ENCODE data around the gene NFASC.

NFASC gene

GRCh38 chr1:205037539-205037938 is 166.9 kb downstream of the NFASC start:
- CTCF ChIA-PET = interaction anchor here (0.6 to 5.4 kb wide), 3 partner anchors 19 to 262 kb away, joined by 4 to 26 read pairs (median 5); no protein-coding TSS in a partner anchor
- Histone ChIP-seq H3K9me3 (ENCODE audit: control extremely low read depth in 1 of 5, control insufficient read depth in 4 of 5, insufficient read depth in 2 of 5, low read depth in 1 of 5, low read length in 4 of 5) (no peaks in the 10 kb centered on the region), H3K4me3 (ENCODE audit: control insufficient read depth in 1 of 7, extremely low read depth in 1 of 7, insufficient read depth in 4 of 7, low read depth in 2 of 7, low read length in 6 of 7) (no peak overlapping the region), H3K27ac (ENCODE audit: insufficient read depth in 1 of 2, low read depth in 1 of 2, low read length in 2 of 2, poor library complexity in 1 of 2, severe bottlenecking in 2 of 2) (no peak overlapping the region), H3K27me3 (replicated peaks in 2 of 5; ENCODE audit: control insufficient read depth in 4 of 5, insufficient read depth in 5 of 5, low read length in 4 of 5) (peaks cover 2 to 25% (median 20%) of the 10 kb centered on the region in 5 experiments), H3K36me3 (ENCODE audit: control insufficient read depth in 4 of 4, insufficient read depth in 4 of 4, low read length in 3 of 4) (no peaks in the 10 kb centered on the region), H3K4me1 (ENCODE audit: control extremely low read depth in 1 of 4, control insufficient read depth in 4 of 4, insufficient read depth in 4 of 4, low read length in 3 of 4) (peaks cover 0 to under 1% (median 0%) of the 10 kb centered on the region in 4 experiments)
- no peak for DNase-seq
- POLR2A ChIA-PET = no interaction called here
- 100% methylated on average over 6 of the region's 9 CpGs for WGBS (ENCODE audit: insufficient coverage)

DNA sequence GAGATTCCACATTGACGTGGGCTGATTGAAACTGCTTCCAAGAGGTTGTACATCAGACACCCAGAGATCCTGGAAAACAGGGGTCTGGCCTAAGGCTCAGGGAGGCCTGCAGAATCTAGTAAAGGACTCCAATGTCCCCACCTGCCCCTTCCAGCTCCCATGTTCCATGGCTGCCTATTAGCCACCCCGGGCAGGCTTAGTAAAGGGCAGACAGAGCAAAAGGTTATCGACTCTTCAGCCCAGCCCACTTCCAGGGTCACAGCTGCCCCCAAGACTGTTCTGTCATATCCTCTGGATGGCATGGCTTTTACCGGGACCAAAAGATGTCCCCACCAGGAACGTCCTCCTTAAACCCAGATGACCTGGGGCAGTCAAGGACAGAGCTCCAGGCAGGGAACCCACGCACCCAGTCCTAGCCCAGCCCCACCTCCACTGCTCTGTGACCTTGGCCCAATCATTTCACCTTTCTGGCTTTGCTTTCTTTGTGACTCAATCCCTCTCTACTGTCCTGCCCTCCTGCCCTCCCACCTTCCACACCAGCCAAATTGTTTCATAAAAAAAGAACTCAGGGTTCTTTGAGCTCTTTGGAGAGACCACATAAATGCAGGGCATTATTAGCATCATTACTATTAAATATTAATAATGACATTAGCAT is 167.6 kb downstream of the NFASC start:
- DNase-seq = no peak
- Histone ChIP-seq H3K4me3 (ENCODE audit: control insufficient read depth in 1 of 7, extremely low read depth in 1 of 7, insufficient read depth in 4 of 7, low read depth in 2 of 7, low read length in 6 of 7) (no peak overlapping the region), H3K36me3 (ENCODE audit: control insufficient read depth in 4 of 4, insufficient read depth in 4 of 4, low read length in 3 of 4) (no peaks in the 10 kb centered on the region), H3K9me3 (ENCODE audit: control extremely low read depth in 1 of 5, control insufficient read depth in 4 of 5, insufficient read depth in 2 of 5, low read depth in 1 of 5, low read length in 4 of 5) (no peaks in the 10 kb centered on the region), H3K4me1 (ENCODE audit: control extremely low read depth in 1 of 4, control insufficient read depth in 4 of 4, insufficient read depth in 4 of 4, low read length in 3 of 4) (peaks cover 0 to 7% (median 2%) of the 10 kb centered on the region in 4 experiments), H3K27ac (ENCODE audit: insufficient read depth in 1 of 2, low read depth in 1 of 2, low read length in 2 of 2, poor library complexity in 1 of 2, severe bottlenecking in 2 of 2) (no peak overlapping the region), H3K27me3 (replicated peaks in 2 of 5; ENCODE audit: control insufficient read depth in 4 of 5, insufficient read depth in 5 of 5, low read length in 4 of 5) (peaks cover 2 to 31% (median 22%) of the 10 kb centered on the region in 5 experiments)
- ChIA-PET POLR2A (interaction anchor here (0.6 kb wide), 1 partner anchor 443 kb away, joined by 3 read pairs; no protein-coding TSS in a partner anchor), CTCF (interaction anchor here (0.7 to 5.4 kb wide), 2 partner anchors 24 to 47 kb away, joined by 3 to 26 read pairs; no protein-coding TSS in a partner anchor)
- WGBS (ENCODE audit: insufficient coverage) = 96% methylated on average over 6 of the region's 6 CpGs

DNA sequence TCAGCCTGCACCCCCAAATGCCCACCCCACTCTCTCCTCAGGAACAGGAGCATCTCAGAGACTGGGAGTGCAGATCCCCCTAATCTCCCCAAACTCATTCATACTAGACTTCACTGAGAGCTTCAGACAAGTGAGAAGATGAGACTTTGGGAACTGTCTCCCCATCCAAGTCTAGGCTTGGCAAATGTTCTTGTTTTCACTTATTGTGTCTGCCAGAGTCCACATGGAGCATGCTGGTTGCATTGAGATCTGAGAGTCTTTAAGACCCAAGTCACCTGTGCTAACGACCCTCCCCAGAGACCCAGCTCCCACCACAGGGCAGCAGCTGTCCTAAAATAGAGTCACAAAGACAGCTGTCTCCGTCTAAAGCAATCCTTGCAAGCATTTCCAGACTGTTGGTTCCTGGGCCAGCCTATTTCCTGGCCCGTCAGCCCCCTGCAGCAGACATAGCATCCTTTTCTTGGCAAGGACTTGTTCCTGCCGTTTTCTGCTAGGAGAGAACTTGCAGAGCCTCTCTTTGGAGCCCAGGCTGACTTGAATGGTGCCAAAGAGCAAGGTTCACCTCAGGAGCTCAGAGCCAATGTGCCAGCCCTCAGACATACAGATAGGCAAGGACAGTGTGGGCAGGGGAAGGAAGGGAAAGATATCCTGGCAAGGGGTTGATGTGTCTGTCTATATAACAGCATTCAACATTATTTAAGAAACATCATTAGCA is 170.5 kb downstream of the NFASC start:
- Histone ChIP-seq H3K4me3 (ENCODE audit: control insufficient read depth in 1 of 7, extremely low read depth in 1 of 7, insufficient read depth in 4 of 7, low read depth in 2 of 7, low read length in 6 of 7) (no peak overlapping the region), H3K9me3 (ENCODE audit: control extremely low read depth in 1 of 5, control insufficient read depth in 4 of 5, insufficient read depth in 2 of 5, low read depth in 1 of 5, low read length in 4 of 5) (no peaks in the 10 kb centered on the region), H3K4me1 (ENCODE audit: control extremely low read depth in 1 of 4, control insufficient read depth in 4 of 4, insufficient read depth in 4 of 4, low read length in 3 of 4) (peaks cover 0 to 8% (median 3%) of the 10 kb centered on the region in 4 experiments), H3K27me3 (replicated peaks in 2 of 5; ENCODE audit: control insufficient read depth in 4 of 5, insufficient read depth in 5 of 5, low read length in 4 of 5) (peaks cover 2 to 60% (median 25%) of the 10 kb centered on the region in 5 experiments), H3K36me3 (ENCODE audit: control insufficient read depth in 4 of 4, insufficient read depth in 4 of 4, low read length in 3 of 4) (no peaks in the 10 kb centered on the region), H3K27ac (ENCODE audit: insufficient read depth in 1 of 2, low read depth in 1 of 2, low read length in 2 of 2, poor library complexity in 1 of 2, severe bottlenecking in 2 of 2) (no peak overlapping the region)
- DNase-seq = no peak
- CTCF ChIA-PET = interaction anchor here (0.8 to 5.4 kb wide), 3 partner anchors 11 to 47 kb away, joined by 3 to 26 read pairs (median 3); no protein-coding TSS in a partner anchor
- WGBS (ENCODE audit: insufficient coverage) = 74% methylated on average over 4 of the region's 4 CpGs
- POLR2A ChIA-PET = no interaction called here

GRCh38 chr1:205041998-205042910 is 171.6 kb downstream of the NFASC start:
- ChIA-PET POLR2A (no interaction called here), CTCF (interaction anchor here (1.1 to 5.4 kb wide), 3 partner anchors 11 to 20 kb away, joined by 3 to 26 read pairs (median 3); no protein-coding TSS in a partner anchor)
- Histone ChIP-seq H3K9me3 (ENCODE audit: control extremely low read depth in 1 of 5, control insufficient read depth in 4 of 5, insufficient read depth in 2 of 5, low read depth in 1 of 5, low read length in 4 of 5) (no peaks in the 10 kb centered on the region), H3K36me3 (ENCODE audit: control insufficient read depth in 4 of 4, insufficient read depth in 4 of 4, low read length in 3 of 4) (no peaks in the 10 kb centered on the region), H3K4me1 (ENCODE audit: control extremely low read depth in 1 of 4, control insufficient read depth in 4 of 4, insufficient read depth in 4 of 4, low read length in 3 of 4) (peaks cover 0 to 8% (median 3%) of the 10 kb centered on the region in 4 experiments), H3K27ac (ENCODE audit: insufficient read depth in 1 of 2, low read depth in 1 of 2, low read length in 2 of 2, poor library complexity in 1 of 2, severe bottlenecking in 2 of 2) (no peak overlapping the region), H3K27me3 (replicated peaks in 2 of 5; ENCODE audit: control insufficient read depth in 4 of 5, insufficient read depth in 5 of 5, low read length in 4 of 5) (peaks cover 2 to 71% (median 28%) of the 10 kb centered on the region in 5 experiments), H3K4me3 (ENCODE audit: control insufficient read depth in 1 of 7, extremely low read depth in 1 of 7, insufficient read depth in 4 of 7, low read depth in 2 of 7, low read length in 6 of 7) (no peak overlapping the region)
- peak in 1 of 3 donors; percentile 11 for DNase-seq
- 78% methylated on average over 9 of the region's 16 CpGs for WGBS (ENCODE audit: insufficient coverage)

DNA sequence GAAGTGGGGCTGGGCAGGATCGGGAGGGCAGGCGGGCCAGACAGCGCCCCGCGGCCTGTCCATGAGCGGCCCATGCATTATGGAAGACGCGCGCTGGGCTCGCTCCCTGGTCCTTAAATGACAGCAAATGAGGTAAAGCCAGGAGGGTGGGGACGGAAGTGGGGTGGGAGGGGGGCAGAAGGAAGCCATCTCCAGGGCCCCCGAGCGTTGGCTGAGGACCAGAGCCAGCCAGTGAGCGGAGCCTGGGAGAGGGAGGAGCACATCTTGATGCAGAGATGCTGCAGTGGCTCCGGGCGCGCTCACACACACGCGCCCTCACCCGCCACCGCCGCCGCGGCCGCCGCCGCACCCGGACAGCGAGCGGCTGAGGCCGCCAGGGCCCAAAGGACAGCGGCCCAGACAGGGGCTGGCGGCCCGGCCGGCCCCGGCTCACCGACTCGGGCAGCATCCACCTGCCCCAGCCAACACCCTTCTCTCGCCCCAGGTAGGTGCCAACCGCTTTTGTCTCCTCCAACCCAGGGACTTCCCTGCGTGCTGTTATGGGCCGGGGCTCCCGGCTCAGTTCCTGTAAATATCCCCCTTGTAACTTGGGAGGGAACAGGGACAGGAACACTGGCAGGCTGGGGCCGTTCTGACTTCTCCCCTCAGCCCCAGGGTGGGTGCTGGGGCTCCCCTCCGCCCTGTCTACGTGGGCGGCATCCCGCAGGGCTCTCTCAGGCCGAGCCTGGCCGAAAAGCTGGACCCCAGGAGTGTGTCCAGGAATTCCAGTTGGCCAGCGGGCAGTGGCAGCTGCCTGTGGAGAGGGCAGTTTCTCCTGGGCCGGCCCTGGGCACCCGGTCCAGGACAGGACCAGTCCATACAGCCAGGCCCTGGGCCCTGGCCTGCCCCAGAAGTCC is 172.5 kb downstream of the NFASC start, which contains the start of gene CNTN2:
Gene CNTN2, plus strand, starts transcription at position 302 of the 896 bp plus-strand sequence. CDS start 9,974 bp downstream, outside the sequence.
- ChIA-PET POLR2A (no interaction called here), CTCF (interaction anchor here (1.1 to 2.2 kb wide), 4 partner anchors 10 to 43 kb away, joined by 3 to 9 read pairs (median 3); no protein-coding TSS in a partner anchor)
- 12% methylated on average over 37 of the region's 53 CpGs for WGBS (ENCODE audit: insufficient coverage)

DNA sequence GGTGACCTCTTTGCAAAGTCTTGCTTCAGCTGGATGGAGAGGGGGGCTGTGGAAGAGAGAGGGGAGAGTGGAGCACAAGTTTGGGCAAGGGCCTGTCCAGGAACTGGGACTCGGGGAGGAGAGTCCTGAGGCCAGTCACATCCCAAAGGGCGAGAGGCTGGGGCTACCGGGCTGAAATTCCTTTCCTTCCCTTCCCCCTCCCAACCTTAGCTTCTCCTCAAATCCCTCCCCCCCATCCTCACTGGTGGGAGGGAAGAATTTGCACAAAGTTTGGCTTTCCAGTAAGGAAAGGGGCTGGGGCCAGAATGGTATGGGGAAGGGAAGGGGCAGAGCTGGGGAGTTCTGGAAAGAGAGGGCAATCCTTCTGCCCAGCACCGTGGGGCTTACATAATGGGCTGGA is 173.2 kb downstream of the NFASC start:
- DNase-seq = no peak
- CTCF ChIA-PET = interaction anchor here (1.1 to 2.2 kb wide), 2 partner anchors 18 to 42 kb away, joined by 3 to 9 read pairs; no protein-coding TSS in a partner anchor
- WGBS (ENCODE audit: insufficient coverage) = 8% methylated on average over 1 of the region's 4 CpGs
- peaks cover 2 to 76% (median 28%) of the 10 kb centered on the region in 5 experiments for H3K27me3 ChIP-seq (replicated peaks in 2 of 5; ENCODE audit: control insufficient read depth in 4 of 5, insufficient read depth in 5 of 5, low read length in 4 of 5)
- no peak overlapping the region for H3K4me3 ChIP-seq (ENCODE audit: control insufficient read depth in 1 of 7, extremely low read depth in 1 of 7, insufficient read depth in 4 of 7, low read depth in 2 of 7, low read length in 6 of 7)
- peaks cover 0 to 8% (median 3%) of the 10 kb centered on the region in 4 experiments for H3K4me1 ChIP-seq (ENCODE audit: control extremely low read depth in 1 of 4, control insufficient read depth in 4 of 4, insufficient read depth in 4 of 4, low read length in 3 of 4)
- POLR2A ChIA-PET = no interaction called here
- no peak overlapping the region for H3K27ac ChIP-seq (ENCODE audit: insufficient read depth in 1 of 2, low read depth in 1 of 2, low read length in 2 of 2, poor library complexity in 1 of 2, severe bottlenecking in 2 of 2)
- H3K36me3 ChIP-seq (ENCODE audit: control insufficient read depth in 4 of 4, insufficient read depth in 4 of 4, low read length in 3 of 4) = no peaks in the 10 kb centered on the region
- no peaks in the 10 kb centered on the region for H3K9me3 ChIP-seq (ENCODE audit: control extremely low read depth in 1 of 5, control insufficient read depth in 4 of 5, insufficient read depth in 2 of 5, low read depth in 1 of 5, low read length in 4 of 5)

More for the DNA sequence above, 172.5 kb downstream of the NFASC start, which contains the start of gene CNTN2:
- Histone ChIP-seq H3K27me3 (replicated peaks in 2 of 5; ENCODE audit: control insufficient read depth in 4 of 5, insufficient read depth in 5 of 5, low read length in 4 of 5) (peaks cover 2 to 76% (median 28%) of the 10 kb centered on the region in 5 experiments), H3K27ac (ENCODE audit: insufficient read depth in 1 of 2, low read depth in 1 of 2, low read length in 2 of 2, poor library complexity in 1 of 2, severe bottlenecking in 2 of 2) (no peak within 1 kb of the TSS), H3K9me3 (ENCODE audit: control extremely low read depth in 1 of 5, control insufficient read depth in 4 of 5, insufficient read depth in 2 of 5, low read depth in 1 of 5, low read length in 4 of 5) (no peaks in the 10 kb centered on the region), H3K4me1 (ENCODE audit: control extremely low read depth in 1 of 4, control insufficient read depth in 4 of 4, insufficient read depth in 4 of 4, low read length in 3 of 4) (peaks cover 0 to 8% (median 3%) of the 10 kb centered on the region in 4 experiments), H3K36me3 (ENCODE audit: control insufficient read depth in 4 of 4, insufficient read depth in 4 of 4, low read length in 3 of 4) (no peaks in the 10 kb centered on the region), H3K4me3 (ENCODE audit: control insufficient read depth in 1 of 7, extremely low read depth in 1 of 7, insufficient read depth in 4 of 7, low read depth in 2 of 7, low read length in 6 of 7) (peak within 1 kb of the TSS in 1 of 7 experiments; percentile 16)
- peak in 2 of 3 donors; percentile 17 to 31 for DNase-seq
